Measurements from ENCODE around the gene TMA16.
A peak's percentile ranks its signal among the peaks of the same experiment; 100 is the strongest.

Gene TMA16

GRCh38 chr4:163548481-163549243 is 54.2 kb downstream of the TMA16 start:
- H3K27ac ChIP-seq (ENCODE audit: low read depth, low read length) = no peak overlapping the region
- H3K4me2 ChIP-seq (ENCODE audit: low read length) = peak overlapping the region; percentile 20; the same call in 1 of the 2 replicates
- TF ChIP-seq EZH2phosphoT487 (IDR thresholded peaks at IDR 0.05; ENCODE audit: borderline replicate concordance, low read length) = no peak
- TF ChIP-seq, protein P1, sequence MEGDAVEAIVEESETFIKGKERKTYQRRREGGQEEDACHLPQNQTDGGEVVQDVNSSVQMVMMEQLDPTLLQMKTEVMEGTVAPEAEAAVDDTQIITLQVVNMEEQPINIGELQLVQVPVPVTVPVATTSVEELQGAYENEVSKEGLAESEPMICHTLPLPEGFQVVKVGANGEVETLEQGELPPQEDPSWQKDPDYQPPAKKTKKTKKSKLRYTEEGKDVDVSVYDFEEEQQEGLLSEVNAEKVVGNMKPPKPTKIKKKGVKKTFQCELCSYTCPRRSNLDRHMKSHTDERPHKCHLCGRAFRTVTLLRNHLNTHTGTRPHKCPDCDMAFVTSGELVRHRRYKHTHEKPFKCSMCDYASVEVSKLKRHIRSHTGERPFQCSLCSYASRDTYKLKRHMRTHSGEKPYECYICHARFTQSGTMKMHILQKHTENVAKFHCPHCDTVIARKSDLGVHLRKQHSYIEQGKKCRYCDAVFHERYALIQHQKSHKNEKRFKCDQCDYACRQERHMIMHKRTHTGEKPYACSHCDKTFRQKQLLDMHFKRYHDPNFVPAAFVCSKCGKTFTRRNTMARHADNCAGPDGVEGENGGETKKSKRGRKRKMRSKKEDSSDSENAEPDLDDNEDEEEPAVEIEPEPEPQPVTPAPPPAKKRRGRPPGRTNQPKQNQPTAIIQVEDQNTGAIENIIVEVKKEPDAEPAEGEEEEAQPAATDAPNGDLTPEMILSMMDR (IDR thresholded peaks at IDR 0.05; ENCODE audit: low read depth, low read length, poor library complexity, severe bottlenecking) = peak; percentile 78
- H3F3A ChIP-seq (ENCODE audit: control insufficient read depth, insufficient read depth) = no peaks in the 10 kb centered on the region; the same call in 1 of the 2 replicates
- H3K9me2 ChIP-seq (replicated peaks; ENCODE audit: control insufficient read depth, low read length) = no peaks in the 10 kb centered on the region
- H3K9me3 ChIP-seq (ENCODE audit: control insufficient read depth, insufficient read depth, low read length) = no peaks in the 10 kb centered on the region
- H3K36me3 ChIP-seq (ENCODE audit: control insufficient read depth, low read length) = no peaks in the 10 kb centered on the region
- H3K79me2 ChIP-seq (ENCODE audit: control insufficient read depth, low read length) = no peaks in the 10 kb centered on the region
- H3K4me3 ChIP-seq (ENCODE audit: low read length) = no peak overlapping the region
- no peaks in the 10 kb centered on the region for H4K20me1 ChIP-seq (ENCODE audit: control insufficient read depth, insufficient read depth, low read depth, low read length)
- no peaks in the 10 kb centered on the region for H3K27me3 ChIP-seq (ENCODE audit: control insufficient read depth, low read length)
- peaks cover 30% of the 10 kb centered on the region for H3K4me1 ChIP-seq (ENCODE audit: control insufficient read depth, low read length)

DNA sequence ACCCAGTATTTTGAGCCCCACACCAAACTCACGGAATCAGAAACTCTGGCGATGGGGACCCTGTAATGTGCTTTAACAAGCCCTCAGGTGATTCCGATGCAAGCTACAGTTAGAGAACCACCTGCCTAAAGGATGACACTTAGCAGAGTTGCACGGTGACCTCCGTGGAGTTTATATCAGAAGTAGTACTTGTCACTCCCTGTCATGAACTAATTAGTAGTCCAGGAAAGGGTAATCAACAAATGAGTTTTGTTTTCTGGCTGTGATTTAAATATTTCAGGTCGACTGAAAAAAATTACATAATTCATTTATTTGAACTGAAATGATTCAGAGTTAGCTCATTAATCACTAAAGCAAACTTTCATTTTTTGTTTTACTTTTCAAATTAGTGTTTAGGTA is 56.4 kb downstream of the TMA16 start:
- Histone ChIP-seq H3K27ac (ENCODE audit: low read depth, low read length) (no peak overlapping the region), H3K4me2 (ENCODE audit: low read length) (peak overlapping the region; percentile 53), H3F3A (ENCODE audit: control insufficient read depth, insufficient read depth) (peaks cover 5% of the 10 kb centered on the region), H3K4me3 (ENCODE audit: low read length) (peak overlapping the region; percentile 63), H3K79me2 (ENCODE audit: control insufficient read depth, low read length) (no peaks in the 10 kb centered on the region), H3K4me1 (ENCODE audit: control insufficient read depth, low read length) (peaks cover 22% of the 10 kb centered on the region), H3K9me2 (replicated peaks; ENCODE audit: control insufficient read depth, low read length) (no peaks in the 10 kb centered on the region), H3K9me3 (ENCODE audit: control insufficient read depth, insufficient read depth, low read length) (no peaks in the 10 kb centered on the region), H3K27me3 (ENCODE audit: control insufficient read depth, low read length) (no peaks in the 10 kb centered on the region), H4K20me1 (ENCODE audit: control insufficient read depth, insufficient read depth, low read depth, low read length) (no peaks in the 10 kb centered on the region), H3K36me3 (ENCODE audit: control insufficient read depth, low read length) (no peaks in the 10 kb centered on the region)
- TF ChIP-seq, protein P1 (IDR thresholded peaks at IDR 0.05; ENCODE audit: low read depth, low read length, poor library complexity, severe bottlenecking) = no peak
- TF ChIP-seq EZH2phosphoT487 (IDR thresholded peaks at IDR 0.05; ENCODE audit: borderline replicate concordance, low read length) = no peak

- Histone ChIP-seq H3K27me3 (ENCODE audit: control insufficient read depth, low read length) (no peaks in the 10 kb centered on the region), H3K36me3 (ENCODE audit: control insufficient read depth, low read length) (0 out of 2 replicates have a peak, but pooled peaks cover 4% of the 10 kb centered on the region), H3K4me3 (ENCODE audit: low read length) (no peak overlapping the region), H3F3A (ENCODE audit: control insufficient read depth, insufficient read depth) (peaks cover 8% of the 10 kb centered on the region), H3K79me2 (ENCODE audit: control insufficient read depth, low read length) (no peaks in the 10 kb centered on the region), H3K4me1 (ENCODE audit: control insufficient read depth, low read length) (peaks cover 45% of the 10 kb centered on the region), H3K27ac (ENCODE audit: low read depth, low read length) (no peak overlapping the region), H3K9me2 (replicated peaks; ENCODE audit: control insufficient read depth, low read length) (no peaks in the 10 kb centered on the region), H3K4me2 (ENCODE audit: low read length) (no peak overlapping the region), H3K9me3 (ENCODE audit: control insufficient read depth, insufficient read depth, low read length) (no peaks in the 10 kb centered on the region), H4K20me1 (ENCODE audit: control insufficient read depth, insufficient read depth, low read depth, low read length) (no peaks in the 10 kb centered on the region)
- TF ChIP-seq, protein P1 (IDR thresholded peaks at IDR 0.05; ENCODE audit: low read depth, low read length, poor library complexity, severe bottlenecking) = no peak
- TF ChIP-seq EZH2phosphoT487 (IDR thresholded peaks at IDR 0.05; ENCODE audit: borderline replicate concordance, low read length) = no peak
These were observed 58.7 kb downstream of the TMA16 start for GRCh38 chr4:163553146-163553545.
